ENCODE data around the gene GET4. TPM values are rescaled to one million over a fixed set of nuclear protein-coding genes. Genes with fewer than 3 reads are reported as not detected.

The GET4 gene
- total and polyA plus RNA-seq, 2 of the 13 experiments (the other 11 are each of a cell fraction or from before 2014, with no cell fraction given): 28.2 to 35.2 TPM

- no peaks in the 10 kb centered on the region for H3K9me3 ChIP-seq (ENCODE audit: low read length)
- DNase-seq (ENCODE audit: low spot score) (no peak), FAIRE-seq (no peak), ATAC-seq (no peak)
- H3K79me2 ChIP-seq (ENCODE audit: insufficient read depth, low read length): peaks cover 63% of the 10 kb centered on the region
- no peak overlapping the region for H3K9ac ChIP-seq (ENCODE audit: insufficient read depth, low read depth, low read length)
- no TSS peak for BruUV-seq (replicated peaks)
- in situ Hi-C loops (cut with HindIII; ENCODE audit: extremely low pct_ligation_motif_present, low pct_unique_long_range_greater_than_20kb) (no loop called here), intact Hi-C loops (cut with micrococcal nuclease; ENCODE audit: unreplicated experiment) (no loop called here)
- no peak overlapping the region for H3K27ac ChIP-seq (ENCODE audit: extremely low read length, insufficient read depth, low read length)
- no peak for TF ChIP-seq HNF4A (CRISPR knock-in tag; IDR thresholded peaks at IDR 0.05)
- H3K4me1 ChIP-seq (ENCODE audit: insufficient read depth, low read length): peaks cover 13% of the 10 kb centered on the region
- H3K27me3 ChIP-seq (ENCODE audit: control insufficient read depth in 1 of 2, insufficient read depth in 2 of 2, low read length in 2 of 2): no peaks in the 10 kb centered on the region
- no peak overlapping the region for H3K4me2 ChIP-seq (ENCODE audit: low read depth, low read length)
- ChIA-PET POLR2A (interaction anchor here (1.4 kb wide), 1 partner anchor 14 kb away, joined by 4 read pairs; no protein-coding TSS in a partner anchor), CTCF (ENCODE audit: low intra/inter-chr PET ratio, low total read pairs) (no interaction called here)
- peaks cover 18% of the 10 kb centered on the region; the same call in 1 of the 2 replicates for H4K20me1 ChIP-seq (ENCODE audit: insufficient read depth, low read length)
- 94% methylated on average over 2 of the region's 18 CpGs for WGBS (ENCODE audit: low lambda C conversion rate)
- peaks cover 40 to 60% of the 10 kb centered on the region in 2 experiments for H3K36me3 ChIP-seq (replicated peaks in 1 of 2; ENCODE audit: control insufficient read depth in 1 of 2, insufficient read depth in 2 of 2, low read length in 2 of 2)
- no peak overlapping the region for H3K4me3 ChIP-seq (replicated peaks in 1 of 3; ENCODE audit: insufficient read depth in 1 of 3, low read depth in 2 of 3, low read length in 3 of 3)
- no peak overlapping the region for H2AFZ ChIP-seq (ENCODE audit: low read length)
Observed at GRCh38 chr7:887488-887820, 11.1 kb downstream of the GET4 start.

GRCh38 chr7:888081-889024 lies 12.0 kb downstream of the GET4 start:
- Histone ChIP-seq H3K4me3 (replicated peaks in 1 of 3; ENCODE audit: insufficient read depth in 1 of 3, low read depth in 2 of 3, low read length in 3 of 3) (no peak overlapping the region), H3K9me3 (ENCODE audit: low read length) (no peaks in the 10 kb centered on the region), H3K9ac (ENCODE audit: insufficient read depth, low read depth, low read length) (no peak overlapping the region), H3K27me3 (ENCODE audit: control insufficient read depth in 1 of 2, insufficient read depth in 2 of 2, low read length in 2 of 2) (no peaks in the 10 kb centered on the region), H3K79me2 (ENCODE audit: insufficient read depth, low read length) (peaks cover 54% of the 10 kb centered on the region), H3K4me1 (ENCODE audit: insufficient read depth, low read length) (peaks cover 13% of the 10 kb centered on the region), H3K4me2 (ENCODE audit: low read depth, low read length) (no peak overlapping the region), H2AFZ (ENCODE audit: low read length) (no peak overlapping the region), H3K27ac (ENCODE audit: extremely low read length, insufficient read depth, low read length) (no peak overlapping the region), H3K36me3 (replicated peaks in 1 of 2; ENCODE audit: control insufficient read depth in 1 of 2, insufficient read depth in 2 of 2, low read length in 2 of 2) (peaks cover 45 to 64% of the 10 kb centered on the region in 2 experiments), H4K20me1 (ENCODE audit: insufficient read depth, low read length) (peaks cover 10% of the 10 kb centered on the region; the same call in 1 of the 2 replicates)
- ChIA-PET CTCF (ENCODE audit: low intra/inter-chr PET ratio, low total read pairs) (no interaction called here), POLR2A (interaction anchor here (1.4 kb wide), 1 partner anchor 13 kb away, joined by 4 read pairs; no protein-coding TSS in a partner anchor)
- no peak for TF ChIP-seq MYC (CRISPR knock-in tag; IDR thresholded peaks at IDR 0.05; ENCODE audit: borderline replicate concordance)
- TF ChIP-seq MTA1 (CRISPR knock-in tag; IDR thresholded peaks at IDR 0.05; ENCODE audit: borderline replicate concordance): 0 out of 2 replicates have a peak, but pooled peaks have one; percentile 9
- ATAC-seq (no peak), FAIRE-seq (no peak), DNase-seq (ENCODE audit: low spot score) (no peak)
- in situ Hi-C loops (cut with HindIII; ENCODE audit: extremely low pct_ligation_motif_present, low pct_unique_long_range_greater_than_20kb): no loop called here
- no TSS peak for BruUV-seq (replicated peaks)
- 97% methylated on average over 30 of the region's 43 CpGs for WGBS (ENCODE audit: low lambda C conversion rate)
- intact Hi-C loops (cut with micrococcal nuclease; ENCODE audit: unreplicated experiment): no loop called here

Measured in HepG2 (cell line).